ENCODE measurements around the gene CLCN7. TPM values are rescaled to one million over a fixed set of nuclear protein-coding genes. Genes with fewer than 3 reads are reported as not detected.

CLCN7 gene
- total and polyA plus RNA-seq, 2 of the 13 experiments (the other 11 are each of a cell fraction or from before 2014, with no cell fraction given), result 24.6 to 25.1 TPM

- no peak for TF ChIP-seq ZBTB26 (CRISPR knock-in tag; IDR thresholded peaks at IDR 0.05; ENCODE audit: borderline replicate concordance)
- TF ChIP-seq, protein P1, sequence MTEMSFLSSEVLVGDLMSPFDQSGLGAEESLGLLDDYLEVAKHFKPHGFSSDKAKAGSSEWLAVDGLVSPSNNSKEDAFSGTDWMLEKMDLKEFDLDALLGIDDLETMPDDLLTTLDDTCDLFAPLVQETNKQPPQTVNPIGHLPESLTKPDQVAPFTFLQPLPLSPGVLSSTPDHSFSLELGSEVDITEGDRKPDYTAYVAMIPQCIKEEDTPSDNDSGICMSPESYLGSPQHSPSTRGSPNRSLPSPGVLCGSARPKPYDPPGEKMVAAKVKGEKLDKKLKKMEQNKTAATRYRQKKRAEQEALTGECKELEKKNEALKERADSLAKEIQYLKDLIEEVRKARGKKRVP (CRISPR knock-in tag; IDR thresholded peaks at IDR 0.05), result no peak; a peak in 1 of 4 replicates
- TF ChIP-seq, protein P2, sequence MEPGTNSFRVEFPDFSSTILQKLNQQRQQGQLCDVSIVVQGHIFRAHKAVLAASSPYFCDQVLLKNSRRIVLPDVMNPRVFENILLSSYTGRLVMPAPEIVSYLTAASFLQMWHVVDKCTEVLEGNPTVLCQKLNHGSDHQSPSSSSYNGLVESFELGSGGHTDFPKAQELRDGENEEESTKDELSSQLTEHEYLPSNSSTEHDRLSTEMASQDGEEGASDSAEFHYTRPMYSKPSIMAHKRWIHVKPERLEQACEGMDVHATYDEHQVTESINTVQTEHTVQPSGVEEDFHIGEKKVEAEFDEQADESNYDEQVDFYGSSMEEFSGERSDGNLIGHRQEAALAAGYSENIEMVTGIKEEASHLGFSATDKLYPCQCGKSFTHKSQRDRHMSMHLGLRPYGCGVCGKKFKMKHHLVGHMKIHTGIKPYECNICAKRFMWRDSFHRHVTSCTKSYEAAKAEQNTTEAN (CRISPR knock-in tag; conservative IDR thresholded peaks at IDR 0.05), result no peak
- peak; percentile 9; the same call in 1 of the 2 replicates for TF ChIP-seq ZNF605 (CRISPR knock-in tag; IDR thresholded peaks at IDR 0.05)
- TF ChIP-seq LBX2 (CRISPR knock-in tag; IDR thresholded peaks at IDR 0.05; ENCODE audit: borderline replicate concordance), result peak; percentile 35; the same call in 1 of the 2 replicates
- no peak for TF ChIP-seq ZNF207 (IDR thresholded peaks at IDR 0.05; ENCODE audit: borderline replicate concordance)
- peak; percentile 25; the same call in 1 of the 2 replicates for TF ChIP-seq NFYB (CRISPR knock-in tag; IDR thresholded peaks at IDR 0.05)
- TF ChIP-seq EEA1 (CRISPR knock-in tag; IDR thresholded peaks at IDR 0.05; ENCODE audit: borderline replicate concordance), result no peak
- no peak for TF ChIP-seq SNAI1 (CRISPR knock-in tag; IDR thresholded peaks at IDR 0.05; ENCODE audit: borderline replicate concordance)
- no peak for TF ChIP-seq GATA4 (IDR thresholded peaks at IDR 0.05; ENCODE audit: borderline replicate concordance, low read depth)
- TF ChIP-seq ZNF367 (CRISPR knock-in tag; IDR thresholded peaks at IDR 0.05; ENCODE audit: borderline replicate concordance), result no peak
- peak; percentile 39 for TF ChIP-seq IKZF4 (CRISPR knock-in tag; IDR thresholded peaks at IDR 0.05; ENCODE audit: borderline replicate concordance, low read depth, not compliant biosample characterization)
- TF ChIP-seq, protein P3, sequence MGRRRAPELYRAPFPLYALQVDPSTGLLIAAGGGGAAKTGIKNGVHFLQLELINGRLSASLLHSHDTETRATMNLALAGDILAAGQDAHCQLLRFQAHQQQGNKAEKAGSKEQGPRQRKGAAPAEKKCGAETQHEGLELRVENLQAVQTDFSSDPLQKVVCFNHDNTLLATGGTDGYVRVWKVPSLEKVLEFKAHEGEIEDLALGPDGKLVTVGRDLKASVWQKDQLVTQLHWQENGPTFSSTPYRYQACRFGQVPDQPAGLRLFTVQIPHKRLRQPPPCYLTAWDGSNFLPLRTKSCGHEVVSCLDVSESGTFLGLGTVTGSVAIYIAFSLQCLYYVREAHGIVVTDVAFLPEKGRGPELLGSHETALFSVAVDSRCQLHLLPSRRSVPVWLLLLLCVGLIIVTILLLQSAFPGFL (CRISPR knock-in tag; IDR thresholded peaks at IDR 0.05), result no peak
- no peak for TF ChIP-seq JUNB (CRISPR knock-in tag; IDR thresholded peaks at IDR 0.05; ENCODE audit: borderline replicate concordance)
- 0 out of 2 replicates have a peak, but pooled peaks have one; percentile 12 for TF ChIP-seq ARID5B (CRISPR knock-in tag; IDR thresholded peaks at IDR 0.05)
- peak; percentile 11; the same call in 1 of the 2 replicates for TF ChIP-seq ZNF777 (CRISPR knock-in tag; IDR thresholded peaks at IDR 0.05)
- no peak for TF ChIP-seq SKI (IDR thresholded peaks at IDR 0.05; ENCODE audit: partially characterized antibody)
- TF ChIP-seq HNRNPLL (IDR thresholded peaks at IDR 0.05; ENCODE audit: low read depth, low read length, poor library complexity, severe bottlenecking), result no peak
These were observed 18.3 kb upstream of the CLCN7 start, which contains the start of gene TELO2 (continued) for GRCh38 chr16:1492923-1493745.
